GM19395 (cell line): ENCODE measurements around the gene TAGAP.

ENCODE experiments used
- ATAC-seq: cut with Tn5 transposase; IDR thresholded peaks from one replicate; pipeline ENCODE4 v1.9.1; 2021; ENCODE audit warnings: mild to moderate bottlenecking, moderate library complexity; ENCODE audit not compliant: unreplicated experiment

The TAGAP gene

DNA sequence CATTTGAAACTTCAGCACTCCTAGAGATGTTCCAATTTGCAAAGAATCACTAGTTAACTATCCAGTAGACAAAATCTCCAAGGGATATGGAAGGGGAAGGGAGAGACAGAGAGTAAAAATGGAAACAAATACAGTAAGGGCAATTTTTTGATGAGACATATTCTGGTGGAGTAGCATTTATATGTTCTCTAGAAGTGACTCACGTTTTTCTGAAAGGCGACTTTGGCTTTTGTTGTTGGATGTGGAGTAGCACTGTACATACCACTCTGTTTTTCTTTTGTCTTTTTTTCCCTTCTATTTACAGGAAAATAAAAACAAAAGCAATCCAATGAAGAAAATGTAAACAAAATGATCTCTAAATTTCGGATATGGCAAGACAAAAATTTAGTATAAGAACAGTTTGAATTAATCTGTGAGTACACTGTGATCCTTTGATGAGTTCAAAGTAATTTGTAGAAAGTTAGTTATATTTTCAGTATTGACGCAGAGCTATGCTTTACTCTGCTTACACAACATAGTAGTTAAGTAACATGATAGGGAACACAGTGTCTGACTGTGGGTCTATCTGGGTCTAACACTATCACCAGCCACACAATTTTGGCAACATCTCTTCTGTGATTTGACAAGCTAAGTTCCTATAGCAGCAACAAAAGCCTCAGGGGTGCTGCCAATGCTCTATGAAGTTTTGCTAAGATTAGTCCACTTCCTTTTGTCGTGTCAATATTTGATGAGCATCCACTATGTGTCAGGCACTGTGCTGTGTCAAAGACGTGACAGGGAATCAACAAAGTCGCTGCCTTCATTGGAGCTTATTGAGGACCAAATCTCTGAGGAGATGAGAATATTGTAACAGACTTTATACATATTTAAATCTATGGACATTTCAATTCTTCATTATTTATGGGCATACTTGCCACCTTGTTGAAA, 27.3 kb upstream of the TAGAP start:
- ATAC-seq = no peak

DNA sequence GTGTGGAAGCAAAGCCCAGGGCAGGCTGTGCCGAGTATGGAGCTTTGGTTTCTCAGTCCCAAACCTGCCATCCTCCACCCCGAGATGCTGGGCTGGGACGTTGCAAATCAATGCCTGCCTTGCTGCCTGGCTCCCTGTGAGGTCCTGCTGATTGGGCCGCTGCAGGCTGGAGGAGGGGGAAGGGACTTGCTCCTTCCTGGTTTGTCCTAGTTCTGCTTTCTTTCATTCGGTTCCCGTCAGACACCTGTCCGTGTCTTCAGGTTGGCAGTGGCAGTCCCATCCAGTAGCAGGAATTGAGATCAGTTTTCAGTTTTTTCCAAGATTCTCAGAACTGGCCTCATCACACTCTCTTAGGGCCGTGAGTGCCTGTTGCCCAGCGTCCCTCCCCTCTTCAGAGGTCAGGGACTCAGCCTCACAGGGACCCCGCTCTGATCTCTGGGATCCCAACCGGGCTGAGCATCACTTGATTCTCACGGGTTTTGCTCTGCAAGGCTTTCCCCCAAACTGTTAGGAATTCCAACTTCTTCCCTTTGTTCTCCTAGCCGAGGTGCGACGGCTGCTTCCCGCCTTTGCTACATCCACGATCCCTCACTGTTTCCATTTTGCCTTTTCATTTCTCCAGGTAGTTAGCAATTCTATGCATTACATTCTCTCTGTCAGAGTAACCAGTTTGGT, 24.2 kb upstream of the TAGAP start:
- no peak for ATAC-seq

DNA sequence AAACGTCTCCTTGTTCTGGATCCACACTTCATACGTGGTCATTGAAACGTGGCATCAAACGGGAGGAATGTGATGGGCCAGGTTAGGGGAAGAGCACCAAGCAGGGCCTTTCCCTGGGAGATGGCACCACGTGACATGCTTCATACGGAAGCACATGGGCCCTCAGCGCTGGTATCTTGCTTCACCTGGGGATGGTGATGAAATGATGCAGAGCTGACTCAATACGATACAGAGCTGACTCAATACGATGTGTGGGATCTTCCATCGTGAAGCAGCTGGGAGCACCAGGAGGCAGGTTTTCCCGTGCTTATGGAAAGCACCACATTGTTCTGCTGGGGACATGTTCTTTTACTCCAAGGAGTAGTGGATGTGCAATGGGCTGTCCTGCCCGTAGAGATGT, 22.5 kb upstream of the TAGAP start:
- no peak for ATAC-seq

DNA sequence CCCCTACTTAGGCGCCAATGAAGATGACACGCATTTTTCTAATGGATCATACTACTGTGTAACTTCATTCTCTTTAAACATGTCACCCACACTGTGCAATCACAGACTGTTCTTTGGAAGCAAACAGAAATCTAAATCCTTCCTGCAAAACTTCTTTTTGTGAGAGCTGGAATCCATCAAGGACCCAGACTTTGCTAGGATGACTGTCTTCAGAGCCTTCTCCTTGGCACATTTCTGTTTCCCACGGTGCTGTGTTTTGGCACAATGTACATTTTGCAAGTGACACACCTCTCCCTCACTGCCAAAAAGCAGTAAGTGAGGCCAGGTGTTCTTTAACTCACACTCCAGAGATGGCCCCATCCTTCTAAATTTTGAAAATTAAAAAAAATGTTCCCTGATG, 21.7 kb upstream of the TAGAP start:
- no peak for ATAC-seq

DNA sequence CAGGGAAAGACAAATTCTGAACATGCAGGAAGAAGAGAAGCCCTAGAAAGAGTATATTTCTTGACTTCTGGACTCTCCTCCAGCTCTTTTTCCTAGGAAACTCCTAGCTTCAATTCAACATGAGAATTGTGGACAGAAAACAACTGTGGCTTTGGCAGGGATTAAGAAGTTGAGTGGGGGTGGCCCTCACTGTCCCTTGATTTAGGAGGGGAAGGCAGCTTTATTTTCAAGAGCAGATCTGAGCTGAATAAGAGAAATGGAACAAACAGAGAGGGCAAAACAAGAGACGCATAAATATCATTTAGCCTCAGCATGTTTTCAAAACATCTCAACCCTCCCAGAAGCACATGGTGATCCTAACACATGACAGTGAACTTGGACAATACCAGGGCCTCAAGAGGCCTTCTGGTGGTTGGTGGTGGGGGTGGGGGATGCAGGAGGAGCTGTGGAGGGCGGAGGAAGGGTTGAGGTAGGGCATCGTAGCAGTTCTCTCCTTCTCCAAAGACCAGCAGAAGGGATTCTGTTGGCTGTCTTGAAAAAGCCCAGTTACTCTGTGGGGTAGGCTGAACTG, 21.1 kb upstream of the TAGAP start:
- no peak for ATAC-seq

DNA sequence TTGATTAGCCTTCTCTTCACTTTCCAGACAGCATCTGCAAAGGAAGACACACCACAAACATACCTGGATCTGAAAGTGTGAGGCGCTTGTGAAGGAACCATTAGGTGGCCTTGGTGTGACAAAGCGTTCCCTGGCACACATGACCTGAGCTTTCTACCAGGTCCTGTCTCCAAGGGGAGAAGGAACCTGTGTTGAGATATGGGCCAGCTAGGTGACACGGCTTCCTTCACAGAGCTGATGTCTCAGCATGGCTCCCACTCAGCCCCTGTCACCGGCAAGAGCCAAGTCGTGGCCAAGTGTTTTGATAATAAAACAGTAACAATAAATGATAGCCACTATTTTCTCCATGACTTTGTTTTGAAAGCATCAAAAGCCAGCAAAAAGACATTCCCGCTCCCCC, 20.3 kb upstream of the TAGAP start:
- ATAC-seq = no peak

DNA sequence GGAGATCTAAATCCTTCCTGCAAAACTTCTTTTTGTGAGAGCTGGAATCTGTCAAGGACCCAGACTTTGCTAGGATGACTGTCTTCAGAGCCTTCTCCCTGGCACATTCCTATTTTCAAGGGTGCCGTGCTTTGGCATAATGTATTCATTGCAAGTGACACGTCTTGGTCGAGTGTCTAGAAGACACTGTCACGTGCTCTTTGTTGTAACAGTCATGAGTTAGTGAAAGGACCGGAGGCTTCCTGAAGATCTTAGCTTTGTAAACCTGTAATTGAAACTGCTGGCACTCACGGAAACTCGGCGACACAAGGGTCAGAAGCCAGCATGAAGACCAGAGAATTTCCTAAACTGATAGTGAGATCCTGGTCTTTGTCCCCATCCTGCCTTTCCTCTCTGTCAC, 19.7 kb upstream of the TAGAP start:
- ATAC-seq = no peak

DNA sequence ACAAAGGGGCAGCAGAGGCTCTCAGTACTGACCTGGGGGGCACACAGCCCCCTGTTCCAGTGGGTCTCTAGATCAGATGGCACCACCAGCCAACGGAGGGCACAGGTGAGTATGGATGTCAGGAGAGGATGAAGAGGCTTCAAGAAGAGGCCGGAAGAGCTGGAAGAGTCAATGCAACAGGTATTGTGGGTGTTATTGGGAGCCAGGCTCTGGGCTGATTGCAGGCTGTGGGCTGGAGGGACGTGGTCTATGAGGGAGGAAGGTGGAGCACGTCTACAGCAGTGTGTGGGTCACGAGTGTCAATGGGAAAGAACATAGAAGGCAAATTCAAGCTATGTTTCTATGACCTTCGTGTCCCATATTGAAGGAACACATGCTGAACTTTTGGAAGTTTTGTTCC, 18.8 kb upstream of the TAGAP start:
- ATAC-seq = no peak

DNA sequence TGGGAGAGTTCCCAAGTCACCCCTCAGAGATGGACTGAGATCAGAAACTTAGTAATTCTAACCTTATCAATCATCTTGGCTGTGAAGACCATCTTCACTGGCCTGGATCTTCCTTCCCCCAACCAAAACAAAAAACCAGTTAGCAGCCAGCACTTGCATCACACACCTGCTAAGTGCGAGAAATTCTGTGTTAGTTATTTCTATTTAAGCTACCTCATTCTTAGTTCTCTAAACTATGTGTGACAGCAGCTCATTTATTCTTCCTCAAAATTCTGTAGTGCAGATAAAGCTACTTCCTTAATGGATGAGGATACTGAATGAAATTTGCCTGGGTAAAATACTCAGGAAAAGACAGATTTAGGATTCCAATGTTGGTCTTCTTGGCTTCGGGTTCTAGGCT, 18.2 kb upstream of the TAGAP start:
- ATAC-seq = peak; percentile 21

DNA sequence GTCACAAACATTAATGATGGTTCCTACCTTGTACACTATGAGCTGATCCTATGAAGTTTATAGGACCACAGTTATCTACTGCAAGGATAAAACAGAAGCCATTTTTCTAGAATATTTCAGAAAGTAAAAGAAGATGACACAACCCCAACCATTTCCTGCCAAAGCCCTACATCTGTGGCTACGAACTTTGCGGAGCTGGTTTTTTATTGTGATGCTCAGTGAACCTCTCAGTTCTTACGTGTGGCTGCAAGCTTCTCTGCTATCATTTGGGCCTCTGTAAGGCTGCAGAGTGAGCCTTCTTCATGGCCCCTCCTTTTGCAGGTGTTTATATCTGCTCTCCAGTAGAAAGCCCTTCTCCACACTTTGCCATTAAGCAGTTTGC, 17.8 kb upstream of the TAGAP start:
- ATAC-seq = peak; percentile 73

DNA sequence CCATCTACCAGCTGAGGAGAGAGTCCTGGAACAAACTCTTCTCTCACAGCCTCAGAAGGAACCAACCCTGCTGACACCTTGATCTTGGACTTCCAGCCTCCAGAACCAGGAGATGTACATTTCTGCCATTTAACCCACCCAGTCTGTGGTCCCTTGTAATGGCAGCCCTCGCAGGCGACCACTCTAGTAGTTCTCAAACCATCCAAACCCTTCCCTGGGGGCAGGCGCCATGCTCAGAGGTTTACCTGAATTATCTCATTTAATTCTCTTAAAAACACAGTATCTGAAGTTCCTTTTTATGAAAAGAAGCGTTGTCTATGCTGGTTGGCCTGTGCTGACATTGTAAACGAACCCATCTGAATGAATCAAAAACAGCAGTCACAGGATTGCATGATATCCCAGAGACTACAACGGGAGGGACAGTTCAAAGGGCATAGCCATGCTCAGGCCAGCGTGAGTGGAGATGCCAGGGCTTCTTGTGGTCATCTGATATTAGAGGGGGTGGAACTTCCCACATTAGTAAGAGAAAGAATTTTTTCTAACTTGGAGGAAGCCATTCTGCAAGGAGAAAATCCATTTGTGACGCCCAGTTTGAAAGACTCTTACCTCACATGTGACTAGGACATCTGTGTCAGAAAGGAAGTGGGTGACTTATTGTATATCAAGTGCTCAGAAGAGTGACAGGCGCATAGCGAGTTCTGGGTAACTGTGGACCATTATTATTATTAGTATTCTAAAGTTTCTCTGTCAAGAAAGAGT, 17.2 kb upstream of the TAGAP start:
- peak; percentile 67 for ATAC-seq

DNA sequence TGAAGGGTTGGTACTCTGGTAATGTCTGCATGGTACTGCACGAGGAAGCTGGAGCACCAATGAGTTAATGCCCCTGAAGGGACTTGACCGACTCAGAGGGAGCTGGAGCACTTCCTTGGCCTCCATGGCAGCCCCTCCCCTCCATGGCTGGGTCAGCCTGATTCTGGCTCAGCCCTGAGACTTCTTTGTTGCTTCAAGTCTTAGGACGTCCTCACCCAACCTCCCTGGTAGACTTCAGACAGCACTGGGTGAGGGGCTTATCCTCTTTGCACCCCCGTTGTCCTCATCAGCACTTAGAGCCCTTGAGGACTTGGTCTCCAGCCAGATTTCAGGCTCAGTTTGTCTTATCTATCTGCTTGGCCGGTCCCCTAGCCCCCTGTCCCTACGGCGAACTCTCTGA, 16.4 kb upstream of the TAGAP start:
- ATAC-seq = no peak

DNA sequence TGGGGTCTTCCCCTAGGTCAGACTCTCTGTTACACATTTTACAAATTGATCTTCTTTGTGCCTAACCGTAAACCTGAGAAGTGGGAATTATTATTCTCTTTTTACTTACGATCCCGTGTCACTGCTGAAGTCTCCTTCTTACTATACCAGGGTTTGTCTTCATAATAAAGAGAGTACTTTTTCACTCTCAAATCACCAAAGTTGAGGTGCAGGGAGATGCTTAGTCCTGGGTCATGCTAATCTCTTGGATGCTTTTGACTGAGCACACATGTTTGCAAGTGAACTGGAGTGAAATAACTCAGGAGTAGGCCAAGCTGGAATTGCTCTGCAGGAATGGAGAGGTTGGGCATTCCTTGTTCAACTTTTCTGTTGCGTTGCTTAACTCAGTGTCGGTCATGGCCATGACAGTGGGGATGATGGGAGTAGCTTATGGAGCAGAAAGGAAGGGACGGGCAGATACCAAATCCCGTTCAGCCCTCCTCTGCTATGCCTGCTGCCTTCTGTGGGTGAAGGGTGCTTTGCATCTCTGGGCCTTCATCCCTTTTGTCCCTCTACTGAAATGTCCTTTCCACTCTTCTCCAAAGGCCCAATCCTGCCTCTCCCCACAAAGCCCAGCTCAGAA, 15.2 kb upstream of the TAGAP start:
- no peak for ATAC-seq

DNA sequence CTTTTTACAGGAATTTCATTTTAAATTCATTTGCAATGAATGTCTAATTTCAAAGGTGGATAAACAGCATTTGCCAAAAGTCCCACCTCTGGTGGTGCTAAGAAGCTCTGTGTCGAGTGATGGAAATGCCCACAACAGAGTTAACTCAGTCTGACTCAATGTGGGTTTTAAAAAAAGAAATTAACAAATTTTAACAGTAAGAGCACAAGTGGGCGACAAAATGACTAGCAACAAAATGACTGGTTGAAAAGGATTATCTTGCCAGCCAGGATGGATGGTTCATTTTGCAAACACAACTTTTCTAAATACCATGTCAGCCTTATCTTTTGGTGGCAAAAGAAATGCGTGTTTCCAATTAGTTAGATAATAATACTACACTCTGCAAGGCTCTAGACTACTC, 14.3 kb upstream of the TAGAP start:
- ATAC-seq = no peak

DNA sequence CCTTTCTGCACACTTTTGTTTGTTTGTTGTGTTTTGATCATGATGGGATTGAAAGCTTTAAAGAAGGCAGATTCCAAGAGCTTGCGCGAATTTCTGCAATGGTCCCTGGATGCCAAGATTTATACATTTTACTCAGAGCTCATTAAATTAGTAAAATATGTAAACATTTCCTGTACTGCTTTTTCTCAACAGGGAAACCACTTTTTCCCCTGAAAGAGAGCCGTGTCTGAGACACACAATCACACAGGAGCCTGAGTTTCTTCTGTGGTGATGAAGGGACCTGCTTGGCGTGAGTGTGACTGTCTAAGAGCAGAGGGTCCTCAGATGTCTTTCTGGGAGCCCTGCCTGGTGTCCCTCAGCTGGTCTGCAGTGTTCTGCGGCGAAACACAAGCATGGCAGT, 12.1 kb upstream of the TAGAP start:
- no peak for ATAC-seq

DNA sequence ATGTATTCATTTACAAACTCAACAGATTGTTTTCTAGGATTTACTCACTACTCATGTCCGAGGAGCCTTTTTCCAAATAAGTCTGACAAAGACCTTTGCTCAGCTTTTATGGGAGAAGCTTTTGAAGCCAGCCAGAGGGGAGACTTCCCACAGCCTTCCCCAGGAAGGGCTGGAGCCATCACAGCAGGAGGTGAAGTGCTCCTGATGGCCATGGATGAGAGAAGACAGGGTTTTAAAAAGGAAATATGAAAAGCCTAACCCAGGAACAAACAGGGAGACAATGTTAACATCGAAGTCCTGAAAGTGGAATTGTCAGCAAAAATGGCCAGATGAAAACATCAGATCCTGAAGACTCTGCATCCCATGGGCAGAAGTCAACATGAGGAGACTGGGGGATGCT, 11.6 kb upstream of the TAGAP start:
- ATAC-seq = no peak

DNA sequence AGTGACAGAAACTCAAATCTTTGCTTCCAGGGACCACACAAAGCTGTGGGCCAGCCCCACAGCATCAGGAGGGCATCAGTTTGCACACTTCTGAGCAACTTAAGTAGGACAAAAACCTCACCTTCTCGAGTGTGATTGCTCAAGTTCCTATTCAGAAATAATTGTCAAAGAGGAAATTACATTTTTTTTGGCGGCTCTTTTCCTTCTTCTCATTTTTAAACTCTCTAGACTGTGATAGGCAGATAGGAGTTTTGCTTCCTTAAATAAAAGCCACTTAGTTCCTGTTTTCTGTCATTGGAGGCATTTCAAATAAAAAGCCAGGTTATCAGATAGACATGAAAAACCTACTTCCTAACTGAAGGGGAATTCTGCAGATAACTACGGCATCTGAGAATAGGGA, 11.2 kb upstream of the TAGAP start:
- no peak for ATAC-seq

DNA sequence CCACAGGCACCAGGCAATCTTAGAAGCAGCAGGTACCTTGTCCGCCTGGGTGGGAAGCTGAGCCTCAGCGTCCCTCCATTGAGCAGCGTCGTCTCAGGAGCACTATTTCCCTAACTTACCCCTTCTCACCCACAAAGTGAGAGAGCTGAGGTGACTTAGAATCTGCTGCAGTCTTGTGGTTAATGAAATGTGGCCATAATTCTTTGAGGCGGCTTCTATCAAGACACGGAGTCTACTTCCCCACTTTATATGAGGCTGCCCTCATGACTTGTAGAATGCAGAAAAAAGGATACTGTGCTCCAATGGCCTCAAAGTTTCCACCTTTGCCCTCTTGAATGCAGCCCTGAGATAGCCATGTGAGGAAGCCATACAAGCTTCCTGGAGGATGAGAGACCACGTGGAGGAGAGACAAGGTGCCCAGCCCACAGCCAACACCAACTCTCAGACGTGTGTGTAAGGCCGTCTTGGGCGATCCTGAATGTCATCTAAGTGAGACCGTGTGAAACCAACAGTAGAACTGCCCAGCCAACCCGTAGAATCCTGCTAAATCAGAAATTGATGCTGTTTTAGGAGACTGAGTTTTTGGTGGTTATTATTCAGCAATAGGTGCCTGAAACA, 9.1 kb upstream of the TAGAP start:
- no peak for ATAC-seq

DNA sequence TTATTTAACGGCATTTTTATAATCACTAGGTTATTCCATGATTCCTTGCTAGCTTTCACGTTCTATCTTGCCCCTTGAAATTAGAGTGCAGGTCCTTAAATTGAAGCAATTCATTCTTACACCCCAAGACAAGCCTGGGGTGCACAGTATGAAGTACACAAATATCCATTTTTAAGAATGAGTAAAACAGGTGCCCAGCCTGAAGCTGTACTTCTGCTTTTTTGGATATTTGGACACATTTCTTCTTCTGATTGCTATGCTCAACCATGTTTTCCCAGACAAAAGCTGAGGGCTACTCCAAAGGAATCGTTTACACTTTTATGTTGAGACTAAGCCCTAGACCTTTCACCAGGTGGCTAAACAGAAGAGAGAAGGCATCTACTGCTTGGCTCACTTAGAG, 7.9 kb upstream of the TAGAP start:
- no peak for ATAC-seq

DNA sequence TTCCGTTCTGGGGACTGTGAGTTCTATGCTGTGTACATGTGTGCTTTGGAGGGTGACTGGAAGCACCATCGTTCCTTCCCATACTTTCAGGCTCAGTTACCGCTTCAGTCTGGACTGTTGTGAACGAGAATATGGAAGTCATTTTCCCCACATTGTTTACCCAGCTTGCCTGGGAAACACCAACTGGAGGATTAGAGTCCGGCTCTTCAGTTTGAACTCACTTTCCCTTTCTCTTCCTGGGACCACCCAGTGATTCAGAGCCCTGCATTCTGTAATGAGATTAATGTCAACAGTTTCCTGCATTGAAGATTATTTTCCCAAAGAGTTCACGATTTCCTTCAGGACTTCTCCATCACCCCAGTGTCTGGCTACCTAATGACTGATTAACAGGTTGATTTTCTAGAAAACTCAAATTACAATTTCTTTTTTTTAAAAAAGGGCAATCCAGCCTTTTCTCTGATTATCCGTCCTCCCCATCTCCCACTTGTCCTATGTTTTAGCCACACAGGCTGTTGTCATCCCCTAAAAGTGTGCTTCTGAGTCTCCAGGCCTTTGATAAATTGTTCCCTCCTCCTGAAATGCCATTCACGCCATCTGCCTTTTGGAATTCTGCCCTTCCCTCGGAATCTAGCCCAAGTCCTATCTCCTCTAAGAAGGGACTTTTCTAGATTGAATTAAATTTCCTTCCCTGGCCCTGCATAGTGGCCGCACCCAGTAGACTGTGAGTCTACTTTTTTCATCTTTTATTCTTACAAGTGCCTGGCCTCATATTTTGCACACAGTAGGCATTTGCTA, 3.3 kb upstream of the TAGAP start:
- ATAC-seq = no peak
